CD4-positive, alpha-beta T cell treated with Interleukin-4 for 1 hour (primary cell): ENCODE data around the gene SATB2.

ENCODE experiments used
- DNase-seq, 2 donors: peaks; one replicate each; pipeline ENCODE4 v3.0.0-alpha.2; 2020 to 2022

SATB2 gene

DNA sequence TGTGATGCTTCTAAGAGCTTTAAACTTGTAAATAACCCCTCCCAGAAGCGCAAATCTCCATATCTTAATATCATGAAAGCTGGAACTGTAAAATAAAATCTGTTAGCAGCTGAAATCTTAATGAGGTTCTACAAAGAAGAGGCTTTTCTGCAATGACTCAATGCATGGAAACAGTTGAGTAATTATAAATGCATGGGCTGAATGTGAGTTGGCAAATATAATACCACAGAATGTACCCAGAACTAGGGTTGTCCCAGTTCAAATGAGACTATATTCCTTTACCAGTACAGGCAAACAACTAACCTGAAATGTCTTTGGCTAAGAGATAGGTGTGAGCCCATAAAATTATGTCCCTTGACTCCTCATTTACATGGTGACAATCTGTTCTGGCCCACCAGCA lies 52.9 kb downstream of the SATB2 start:
- no peak for DNase-seq

- no peak for DNase-seq
Measured at GRCh38 chr2:199395311-199395710, 62.4 kb downstream of the SATB2 start.

GRCh38 chr2:199392363-199392762 lies 65.4 kb downstream of the SATB2 start:
- DNase-seq: no peak

- DNase-seq: no peak
Measured at GRCh38 chr2:199388728-199389268, 68.9 kb downstream of the SATB2 start.

- no peak for DNase-seq
Measured at GRCh38 chr2:199384043-199384442, 73.7 kb downstream of the SATB2 start.

- no peak for DNase-seq
Measured at GRCh38 chr2:199383021-199383420, 74.7 kb downstream of the SATB2 start.

GRCh38 chr2:199382091-199382490 lies 75.6 kb downstream of the SATB2 start:
- DNase-seq: no peak

DNA sequence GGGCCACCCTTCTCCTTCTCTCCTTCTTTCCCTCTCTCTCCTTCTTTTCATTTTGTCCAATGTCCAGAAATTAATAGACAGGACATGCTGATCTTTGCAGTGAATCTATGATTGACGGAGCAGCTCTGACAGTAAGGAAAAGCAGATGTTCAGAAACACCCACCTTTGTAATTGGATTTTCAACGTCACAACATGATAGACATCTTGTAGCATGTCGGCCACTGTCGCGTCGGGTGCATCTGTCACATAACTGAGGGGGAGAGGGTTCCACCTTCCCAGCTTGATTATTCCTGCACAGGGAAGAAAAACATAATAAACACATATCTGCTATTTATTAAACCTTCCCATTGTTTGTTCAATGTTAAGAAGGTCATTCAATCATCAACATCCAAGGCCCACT lies 76.2 kb downstream of the SATB2 start:
- no peak for DNase-seq

DNA sequence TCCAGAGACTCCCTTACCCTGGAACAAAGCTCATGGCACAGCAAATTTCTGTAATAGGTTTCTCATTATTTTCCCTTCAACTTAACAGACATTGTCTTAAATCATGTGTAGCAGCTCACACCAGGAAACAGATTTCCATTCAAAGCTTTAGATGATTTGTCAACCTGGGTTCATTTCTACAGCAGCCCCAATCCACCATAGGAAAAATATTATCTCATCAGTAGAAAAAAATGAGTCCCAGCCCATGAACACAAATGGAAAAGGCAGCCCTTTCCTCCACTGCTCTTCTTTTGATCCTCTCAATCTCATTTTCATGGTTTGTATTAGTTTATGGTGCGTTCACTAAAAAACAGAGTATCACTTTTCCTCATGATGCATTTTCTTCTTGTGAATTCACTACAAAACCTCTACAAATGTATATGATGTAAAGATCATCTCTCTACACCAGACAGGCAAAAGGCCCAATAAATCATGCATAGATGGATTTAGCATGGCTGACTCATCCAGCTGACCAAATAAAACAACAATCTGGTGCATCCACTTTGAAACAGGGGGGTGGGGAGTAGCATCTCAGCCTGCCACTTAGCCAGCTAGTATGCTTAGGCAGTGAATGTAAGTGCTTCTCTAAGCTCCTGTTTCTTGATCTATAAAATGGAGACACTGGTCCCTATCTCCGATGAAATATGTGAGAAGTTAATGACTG lies 78.6 kb downstream of the SATB2 start:
- DNase-seq: no peak

DNA sequence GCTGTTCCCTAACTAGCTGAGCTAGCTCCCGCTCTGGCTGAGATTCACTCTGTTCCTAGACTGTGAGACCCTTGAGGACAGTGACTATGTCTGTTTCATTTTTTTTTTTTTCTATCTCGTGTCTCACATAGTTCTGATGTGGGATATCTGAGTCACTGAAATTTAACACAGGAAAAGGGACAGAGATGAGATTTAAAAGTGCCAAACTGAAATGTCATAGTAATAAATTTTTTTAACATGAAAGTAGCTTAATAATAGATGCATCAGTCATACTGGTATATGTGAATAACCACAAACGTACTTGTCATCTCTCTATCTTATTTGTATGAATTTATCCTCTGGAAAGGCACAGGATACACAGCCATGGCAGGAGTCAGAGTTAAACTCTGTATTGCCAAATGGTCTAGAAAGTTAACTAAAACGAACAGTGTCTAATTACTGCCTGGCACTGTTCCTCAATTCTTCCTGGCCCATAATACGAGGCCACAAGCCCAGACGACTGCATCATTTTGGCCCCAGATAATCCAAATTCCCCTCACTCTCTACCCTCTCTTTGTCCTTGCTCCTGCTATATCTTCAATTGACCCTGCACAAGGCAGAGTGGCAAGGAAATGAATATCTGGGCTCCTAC lies 87.5 kb downstream of the SATB2 start:
- DNase-seq: no peak

DNA sequence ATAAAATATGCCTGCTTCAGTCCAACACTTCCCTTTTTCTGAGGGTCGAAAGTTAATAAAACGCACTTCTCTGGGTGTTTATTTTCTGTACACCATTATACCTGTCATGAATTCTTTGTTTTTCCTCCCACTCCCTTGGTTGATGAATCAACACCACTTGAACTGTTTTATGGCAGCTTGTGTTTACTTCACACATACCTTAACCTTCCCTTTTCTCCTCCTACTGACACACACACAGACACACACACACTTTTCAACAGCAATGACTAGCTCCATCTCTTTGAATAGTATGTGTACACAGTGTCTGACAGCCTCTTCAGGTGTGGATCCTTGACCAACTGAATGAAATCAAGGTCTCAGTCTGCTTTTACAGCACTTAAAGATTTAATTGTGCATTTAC lies 91.3 kb downstream of the SATB2 start:
- DNase-seq: no peak

GRCh38 chr2:199364153-199364552 lies 93.6 kb downstream of the SATB2 start:
- DNase-seq: no peak

- no peak for DNase-seq
Measured at GRCh38 chr2:199356412-199356811, 101.3 kb downstream of the SATB2 start.

DNA sequence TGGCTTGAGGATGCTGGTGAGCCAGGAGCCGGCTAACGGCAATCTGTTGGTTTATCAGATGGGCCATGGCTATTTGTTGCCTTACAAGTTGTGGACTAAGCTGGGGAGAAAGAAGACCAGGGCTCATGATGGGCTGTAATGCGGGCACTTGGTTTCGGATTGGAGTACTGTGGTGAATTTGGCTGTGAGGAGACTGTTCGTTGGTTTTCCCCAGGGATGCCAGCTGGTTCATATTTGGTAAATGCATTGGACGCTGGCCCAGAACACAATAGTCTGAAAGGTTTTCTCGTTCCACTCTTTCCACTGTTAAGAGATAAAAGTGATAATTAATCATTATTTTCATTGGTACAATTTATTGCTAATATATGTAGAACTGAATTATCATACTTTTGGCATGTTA lies 108.9 kb downstream of the SATB2 start:
- DNase-seq: no peak

DNA sequence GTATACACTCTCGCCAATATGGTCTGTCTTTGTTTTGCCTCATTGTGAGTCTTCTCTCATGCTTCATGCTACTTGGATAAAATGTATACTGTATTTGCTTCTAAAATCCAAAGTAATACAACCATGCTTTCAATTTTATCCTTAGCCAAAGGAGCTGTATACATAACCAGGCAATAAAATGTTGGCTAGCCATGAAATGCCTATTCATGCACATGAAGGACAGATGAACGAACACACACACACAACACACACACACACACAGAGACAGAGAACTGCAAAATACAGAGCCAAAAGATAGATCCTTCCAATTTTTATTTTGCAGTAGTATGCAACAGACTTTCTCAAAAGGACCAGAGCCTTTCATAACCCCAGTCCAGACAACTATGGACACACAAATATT lies 113.7 kb downstream of the SATB2 start:
- no peak for DNase-seq

GRCh38 chr2:199342334-199342733 lies 115.4 kb downstream of the SATB2 start:
- DNase-seq: no peak

DNA sequence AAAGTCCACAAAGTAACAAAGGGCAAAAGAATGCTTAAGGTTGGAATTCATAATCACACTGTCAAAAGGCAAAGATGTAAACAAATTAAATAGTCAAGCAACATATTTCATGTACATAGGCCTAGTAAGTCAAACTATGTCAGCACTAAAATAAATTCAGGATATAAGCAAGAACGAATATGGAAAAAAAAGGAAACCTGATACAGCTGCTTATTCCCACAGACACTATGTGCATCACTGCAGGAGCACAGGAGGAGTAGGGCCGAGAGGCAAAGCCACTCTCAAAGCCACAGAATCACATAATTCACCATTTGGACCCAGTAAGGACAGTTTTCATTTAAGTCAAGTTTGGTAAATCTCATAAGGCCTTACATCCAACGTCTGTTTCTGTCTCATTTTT lies 116.6 kb downstream of the SATB2 start:
- no peak for DNase-seq

DNA sequence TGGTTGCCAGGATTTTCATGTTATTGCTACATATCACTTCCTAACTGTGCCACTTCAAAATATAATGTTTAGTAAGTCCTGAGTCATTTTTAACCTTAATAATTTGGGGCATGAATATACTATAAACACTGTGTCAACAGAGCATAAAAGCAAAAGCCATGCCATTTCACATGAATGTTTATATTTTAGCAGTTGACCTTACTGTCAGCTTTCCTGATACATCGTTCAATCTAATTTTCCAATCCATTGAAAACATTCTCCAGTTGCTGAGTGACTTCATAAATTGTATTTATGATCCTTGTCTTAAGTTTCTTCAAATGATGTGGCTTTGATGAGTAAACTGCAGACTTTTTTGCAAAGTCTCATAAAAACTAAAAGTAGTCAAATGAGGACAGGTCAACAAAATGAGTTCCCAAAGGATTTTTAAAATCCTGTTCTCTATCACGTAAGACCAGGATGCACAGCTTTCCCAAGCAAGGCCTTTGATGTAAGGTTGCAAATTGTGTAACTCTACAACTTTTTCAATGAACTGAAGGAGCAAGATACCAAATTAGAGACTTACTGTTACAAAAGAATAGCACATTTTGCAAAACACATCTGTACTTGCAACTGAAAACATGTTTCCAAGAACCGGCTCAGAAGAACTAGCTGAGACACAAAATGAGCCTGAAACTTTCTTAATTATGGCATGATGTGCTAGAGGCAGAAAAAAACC lies 117.7 kb downstream of the SATB2 start:
- DNase-seq: no peak

- DNase-seq: no peak
Measured at GRCh38 chr2:199336546-199336945, 121.2 kb downstream of the SATB2 start.

- no peak for DNase-seq
Measured at GRCh38 chr2:199335502-199335901, 122.2 kb downstream of the SATB2 start.

GRCh38 chr2:199329466-199329865 lies 128.3 kb downstream of the SATB2 start:
- no peak for DNase-seq

DNA sequence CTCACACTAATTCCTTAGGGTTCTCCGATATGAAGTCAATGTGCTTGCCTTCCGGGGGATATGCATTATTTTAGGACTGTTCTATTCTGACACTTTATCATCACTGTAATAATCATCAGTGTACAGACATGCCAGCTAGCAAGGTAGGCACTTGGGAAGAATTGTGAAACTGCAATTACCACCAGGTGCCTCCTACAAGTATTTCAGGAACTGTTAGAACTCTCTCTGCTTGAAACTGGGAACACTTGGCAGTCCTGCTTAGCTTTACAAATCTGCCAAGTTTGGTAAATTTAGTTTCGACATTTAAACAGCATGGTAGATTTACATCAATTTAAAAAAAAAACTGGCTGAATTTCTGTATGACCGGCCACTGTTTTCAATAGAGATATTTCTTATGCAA lies 128.7 kb downstream of the SATB2 start:
- DNase-seq: no peak

GRCh38 chr2:199325881-199326280 lies 131.9 kb downstream of the SATB2 start:
- no peak for DNase-seq

DNA sequence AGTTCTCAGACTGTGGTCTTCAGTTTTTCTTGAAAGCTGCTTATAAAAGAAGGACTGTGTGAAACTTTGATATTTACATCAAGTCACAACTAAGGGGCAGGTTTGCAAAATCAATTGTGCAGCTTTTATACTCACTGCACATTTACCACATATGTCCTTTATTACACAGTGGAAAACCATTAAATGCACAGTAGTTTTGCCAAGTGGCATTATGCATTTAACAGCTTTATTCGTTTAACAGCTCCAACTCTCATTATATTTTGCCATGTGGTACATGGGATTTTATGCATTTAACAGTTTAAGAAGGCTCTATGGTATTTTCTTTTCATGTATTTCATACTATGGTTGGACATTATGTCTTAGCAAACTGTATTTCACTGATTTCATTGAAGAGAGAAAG lies 135.6 kb downstream of the SATB2 start:
- no peak for DNase-seq
